ENCODE results near the gene STAM2.
"Not testable (repeated sequence)": the region's sequence is repeated elsewhere in the genome, so short reads cannot be mapped to it uniquely, and the experiment has no call there.

Gene STAM2

DNA sequence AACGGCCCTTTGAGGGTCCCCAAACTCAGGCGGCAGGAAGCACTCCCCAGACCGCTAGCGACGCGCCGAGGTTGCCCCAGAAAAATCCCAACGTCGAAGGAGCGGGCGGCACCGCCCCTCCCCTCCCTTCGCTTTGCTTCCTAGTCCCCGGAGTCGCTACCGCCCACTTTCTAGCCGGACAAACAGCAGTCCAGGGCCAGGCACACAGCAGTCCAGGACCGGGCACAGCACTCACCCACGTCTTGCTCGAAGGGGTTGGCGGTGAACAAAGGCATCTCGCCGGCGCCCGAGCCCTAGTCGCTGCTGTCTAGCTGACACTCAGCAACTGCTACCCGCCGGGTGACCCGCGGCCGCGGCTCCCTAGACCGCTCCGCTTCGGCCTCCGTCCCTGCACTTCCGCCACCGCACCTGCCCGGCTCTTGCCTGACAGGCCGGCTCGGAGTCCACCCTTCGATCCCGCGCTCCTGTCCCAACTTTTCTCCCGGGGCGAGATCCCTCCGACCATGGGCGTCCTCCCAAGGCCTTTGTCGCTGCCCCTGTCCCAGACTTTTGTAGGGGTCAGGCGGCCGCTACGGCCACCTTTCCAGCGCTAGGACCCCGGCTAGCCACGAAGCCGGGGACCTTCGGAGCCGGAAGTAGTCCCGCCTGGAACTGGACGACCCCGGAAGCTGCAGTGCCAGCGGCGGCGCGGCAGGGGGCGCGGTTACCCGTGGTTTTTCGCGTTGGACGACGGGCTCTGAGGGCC is at the start of gene STAM2:
Gene STAM2, minus strand, starts transcription at position 396 of the 745 bp plus-strand sequence. Its CDS starts 121 bp downstream, at position 275.
- peaks cover 18% of the 10 kb centered on the region for H3K4me1 ChIP-seq (ENCODE audit: insufficient read depth, low read length)
- H3K9me3 ChIP-seq (ENCODE audit: low read length), result no peaks in the 10 kb centered on the region
- no peaks in the 10 kb centered on the region for H3K27me3 ChIP-seq (ENCODE audit: insufficient read depth, low read length)
- H2AFZ ChIP-seq (ENCODE audit: low read depth, low read length), result peak within 1 kb of the TSS; percentile 83
- H3K36me3 ChIP-seq (ENCODE audit: insufficient read depth, low read length), result no peaks in the 10 kb centered on the region
- H3K4me3 ChIP-seq (ENCODE audit: low read length), result peak within 1 kb of the TSS; percentile 63

DNA sequence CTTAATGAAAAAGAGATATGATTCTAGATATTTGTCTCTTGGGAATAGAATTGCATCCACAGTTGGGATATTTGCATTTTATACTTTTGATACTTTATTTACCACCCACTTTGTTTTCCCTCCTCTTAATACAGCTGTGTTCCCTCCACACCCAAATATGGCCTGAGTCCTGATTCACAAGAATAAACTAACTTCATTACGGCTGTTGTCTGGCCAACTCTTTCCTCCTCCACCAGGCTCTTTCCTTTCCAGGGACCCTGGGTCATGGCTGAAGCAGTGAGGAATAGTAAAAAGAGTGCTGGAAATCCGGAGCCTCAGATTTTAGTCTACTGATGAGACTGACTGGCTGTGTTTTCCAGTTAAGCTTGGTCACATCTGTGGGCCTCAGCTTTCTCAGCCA is 48.4 kb upstream of the STAM2 start:
- Histone ChIP-seq H2AFZ (ENCODE audit: low read depth, low read length) (no peak overlapping the region), H3K4me3 (ENCODE audit: low read length) (no peak overlapping the region), H3K4me1 (ENCODE audit: insufficient read depth, low read length) (peaks cover 8% of the 10 kb centered on the region), H3K36me3 (ENCODE audit: insufficient read depth, low read length) (no peaks in the 10 kb centered on the region), H3K9me3 (ENCODE audit: low read length) (no peaks in the 10 kb centered on the region), H3K27me3 (ENCODE audit: insufficient read depth, low read length) (no peaks in the 10 kb centered on the region)

DNA sequence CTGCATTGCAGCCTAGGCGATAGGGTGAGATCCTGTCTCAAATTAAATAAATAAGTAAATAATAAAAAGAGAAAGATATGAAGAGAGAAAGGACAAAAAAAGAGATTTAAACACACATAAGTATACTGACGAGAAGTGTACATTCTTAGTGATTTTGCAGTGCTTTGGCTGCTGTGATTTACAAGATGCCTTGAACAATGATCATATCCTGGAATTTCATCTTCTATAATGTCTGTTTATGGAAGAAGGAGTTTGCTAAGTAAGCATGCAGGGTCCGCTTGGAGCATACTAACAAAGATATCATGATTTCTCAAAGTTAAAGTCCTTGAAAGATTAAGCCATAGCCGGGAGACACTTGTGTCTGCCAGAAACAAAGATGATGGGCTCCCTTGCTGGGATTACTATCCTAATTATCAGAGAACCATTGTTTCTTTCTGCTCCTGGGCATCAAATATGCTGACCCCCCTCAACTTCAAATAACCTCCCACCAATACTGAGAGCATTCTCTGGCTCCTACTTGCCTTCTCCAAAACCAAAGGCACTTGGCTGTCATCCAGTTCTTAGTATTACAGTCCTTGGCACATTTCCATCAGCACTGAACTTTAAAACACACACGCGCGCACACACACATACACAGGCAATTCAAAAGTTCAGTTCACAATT is 47.5 kb upstream of the STAM2 start:
- no peaks in the 10 kb centered on the region for H3K36me3 ChIP-seq (ENCODE audit: insufficient read depth, low read length)
- peaks cover 8% of the 10 kb centered on the region for H3K4me1 ChIP-seq (ENCODE audit: insufficient read depth, low read length)
- no peaks in the 10 kb centered on the region for H3K27me3 ChIP-seq (ENCODE audit: insufficient read depth, low read length)
- no peaks in the 10 kb centered on the region for H3K9me3 ChIP-seq (ENCODE audit: low read length)
- no peak overlapping the region for H3K4me3 ChIP-seq (ENCODE audit: low read length)
- no peak overlapping the region for H2AFZ ChIP-seq (ENCODE audit: low read depth, low read length)

DNA sequence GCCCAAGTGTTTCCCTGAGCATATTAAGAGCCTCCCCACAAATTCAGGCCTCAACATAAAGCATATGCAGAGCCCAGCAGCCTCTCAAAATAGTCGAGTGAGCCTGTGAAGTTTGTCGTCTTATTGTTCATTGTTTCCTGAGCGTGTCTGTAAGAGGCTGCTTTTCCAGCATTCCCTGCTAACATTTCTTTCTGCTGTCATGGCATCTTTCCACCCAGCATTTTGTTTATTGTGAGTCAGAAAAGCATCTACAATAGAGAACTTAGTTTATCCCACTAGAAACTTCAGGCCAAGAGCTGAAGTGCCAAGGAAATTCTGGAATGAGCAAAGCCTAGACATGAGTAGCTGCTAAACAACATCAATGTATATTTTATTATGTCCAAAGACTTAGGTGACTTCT is 46.3 kb upstream of the STAM2 start:
- Histone ChIP-seq H3K9me3 (ENCODE audit: low read length) (no peaks in the 10 kb centered on the region), H2AFZ (ENCODE audit: low read depth, low read length) (no peak overlapping the region), H3K4me1 (ENCODE audit: insufficient read depth, low read length) (peaks cover 8% of the 10 kb centered on the region), H3K27me3 (ENCODE audit: insufficient read depth, low read length) (no peaks in the 10 kb centered on the region), H3K4me3 (ENCODE audit: low read length) (no peak overlapping the region), H3K36me3 (ENCODE audit: insufficient read depth, low read length) (no peaks in the 10 kb centered on the region)

DNA sequence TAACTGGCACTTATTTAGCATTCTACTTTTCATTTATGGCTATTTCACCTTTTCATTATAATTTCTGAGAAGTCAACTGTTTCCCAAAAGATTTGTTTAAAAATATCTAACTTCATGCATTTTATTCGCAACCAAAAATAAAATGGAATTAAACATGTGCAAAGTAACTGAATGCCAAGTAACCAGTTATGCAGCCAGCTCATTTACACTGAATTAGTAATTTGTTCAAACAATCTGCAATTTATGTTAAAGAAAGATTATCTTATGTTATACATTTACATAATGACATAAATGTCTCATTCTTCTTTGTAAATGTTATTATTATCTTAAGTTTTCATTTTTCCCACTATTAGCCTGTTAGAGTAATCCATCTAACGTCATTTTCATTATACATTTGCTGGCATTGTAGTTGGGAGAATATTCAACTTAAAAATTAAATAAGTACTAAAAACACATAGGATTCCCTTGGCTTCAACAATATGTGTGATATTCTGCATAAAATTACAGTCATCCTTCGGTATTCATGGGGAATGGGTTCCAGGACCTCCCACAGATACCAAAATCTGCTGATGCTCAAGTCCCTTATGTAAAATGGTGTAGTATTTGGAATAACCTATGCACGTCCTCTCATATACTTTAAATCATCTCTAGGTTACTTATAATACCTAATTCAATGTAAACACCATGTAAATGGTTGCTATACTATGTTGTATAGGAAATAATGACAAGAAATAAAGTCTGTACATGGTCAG is 43.7 kb upstream of the STAM2 start:
- no peaks in the 10 kb centered on the region for H3K36me3 ChIP-seq (ENCODE audit: insufficient read depth, low read length)
- no peaks in the 10 kb centered on the region for H3K27me3 ChIP-seq (ENCODE audit: insufficient read depth, low read length)
- no peaks in the 10 kb centered on the region for H3K9me3 ChIP-seq (ENCODE audit: low read length)
- peaks cover 8% of the 10 kb centered on the region for H3K4me1 ChIP-seq (ENCODE audit: insufficient read depth, low read length)
- H3K4me3 ChIP-seq (ENCODE audit: low read length), result no peak overlapping the region
- no peak overlapping the region for H2AFZ ChIP-seq (ENCODE audit: low read depth, low read length)

DNA sequence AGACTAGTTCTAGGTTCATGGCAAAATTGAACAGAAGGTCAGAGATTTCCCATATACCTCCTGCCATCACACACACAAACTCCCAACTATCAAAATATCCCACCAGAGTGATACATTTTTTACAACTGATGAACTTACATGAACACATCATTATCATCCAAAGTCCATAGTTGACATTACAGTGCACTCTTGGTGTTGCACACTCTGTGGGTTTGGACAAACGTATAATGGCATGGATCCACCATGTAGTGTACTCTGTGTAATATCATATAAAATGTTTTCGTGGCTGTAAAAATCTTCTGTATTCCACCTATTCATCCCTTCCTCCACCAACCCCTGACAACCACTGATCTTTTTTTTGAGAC is 25.9 kb upstream of the STAM2 start:
- peaks cover 2% of the 10 kb centered on the region for H3K9me3 ChIP-seq (ENCODE audit: low read length)
- H3K27me3 ChIP-seq (ENCODE audit: insufficient read depth, low read length), result no peaks in the 10 kb centered on the region
- H2AFZ ChIP-seq (ENCODE audit: low read depth, low read length), result no peak overlapping the region
- no peaks in the 10 kb centered on the region for H3K36me3 ChIP-seq (ENCODE audit: insufficient read depth, low read length)
- H3K4me1 ChIP-seq (ENCODE audit: insufficient read depth, low read length), result no peaks in the 10 kb centered on the region
- H3K4me3 ChIP-seq (ENCODE audit: low read length), result no peak overlapping the region

DNA sequence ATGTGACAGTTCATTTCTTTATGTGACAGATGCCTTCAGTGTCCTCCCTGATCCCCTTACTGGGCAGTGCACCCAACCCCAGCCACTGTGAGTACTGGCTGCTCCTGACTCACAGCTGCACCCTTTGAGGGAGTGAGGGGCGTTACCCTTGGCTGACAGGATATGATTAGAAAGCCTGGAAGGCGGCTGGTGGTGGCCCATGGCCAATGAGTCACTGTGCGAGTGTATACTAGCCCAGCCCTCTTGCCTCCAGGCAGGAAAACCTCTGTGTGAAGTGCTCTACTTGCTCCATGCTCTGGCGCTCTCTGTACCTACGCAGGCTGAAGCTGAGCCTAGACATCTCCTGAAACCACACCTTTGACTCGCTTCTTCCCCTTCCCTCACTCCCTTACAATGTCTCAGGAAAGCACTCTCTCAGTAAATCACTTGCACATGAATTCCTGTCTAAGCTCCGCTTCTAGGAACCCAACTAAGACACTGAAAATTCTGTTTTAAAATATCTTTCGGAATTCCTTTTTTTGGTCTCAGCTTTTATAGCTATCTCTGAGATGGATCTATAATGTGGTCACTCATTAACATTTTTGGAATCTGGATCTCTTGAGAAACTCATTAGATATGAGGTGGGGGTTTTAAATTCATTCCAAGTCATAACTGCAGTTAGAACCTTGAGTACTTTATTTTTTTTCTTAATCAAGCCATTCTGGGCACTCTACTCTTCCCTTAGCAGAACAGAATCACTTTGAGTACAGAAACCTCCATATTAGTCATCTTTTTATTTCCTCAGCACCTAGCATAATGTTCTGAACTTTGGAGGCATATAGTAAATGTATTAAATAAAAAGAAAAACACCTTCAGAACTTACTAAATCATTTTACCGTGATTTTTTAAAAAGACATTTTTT is 25.3 kb upstream of the STAM2 start:
- H2AFZ ChIP-seq (ENCODE audit: low read depth, low read length), result no peak overlapping the region
- no peaks in the 10 kb centered on the region for H3K27me3 ChIP-seq (ENCODE audit: insufficient read depth, low read length)
- no peaks in the 10 kb centered on the region for H3K4me1 ChIP-seq (ENCODE audit: insufficient read depth, low read length)
- H3K4me3 ChIP-seq (ENCODE audit: low read length), result no peak overlapping the region
- H3K36me3 ChIP-seq (ENCODE audit: insufficient read depth, low read length), result no peaks in the 10 kb centered on the region
- peaks cover 2% of the 10 kb centered on the region for H3K9me3 ChIP-seq (ENCODE audit: low read length)

DNA sequence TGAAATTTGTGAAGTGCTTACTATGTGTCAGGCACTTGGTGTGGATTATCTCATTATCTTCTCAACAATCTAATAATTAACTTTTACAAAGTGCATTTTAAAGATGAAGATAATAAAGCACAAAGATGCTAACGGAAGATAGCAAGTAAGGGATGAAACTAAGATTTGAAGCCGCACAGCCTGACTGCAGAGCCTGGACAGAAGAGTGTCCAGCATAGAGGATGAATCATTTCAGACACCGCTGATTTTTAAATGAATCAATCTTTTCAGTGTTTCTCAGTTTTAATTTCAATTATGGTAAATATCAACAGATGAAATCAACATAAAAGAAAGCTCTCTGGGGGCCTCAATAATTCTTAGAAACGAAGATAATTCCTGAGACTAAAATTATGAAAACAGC is 24.5 kb upstream of the STAM2 start:
- Histone ChIP-seq H3K36me3 (ENCODE audit: insufficient read depth, low read length) (no peaks in the 10 kb centered on the region), H3K9me3 (ENCODE audit: low read length) (peaks cover 2% of the 10 kb centered on the region), H3K4me1 (ENCODE audit: insufficient read depth, low read length) (no peaks in the 10 kb centered on the region), H3K4me3 (ENCODE audit: low read length) (no peak overlapping the region), H2AFZ (ENCODE audit: low read depth, low read length) (no peak overlapping the region), H3K27me3 (ENCODE audit: insufficient read depth, low read length) (no peaks in the 10 kb centered on the region)

DNA sequence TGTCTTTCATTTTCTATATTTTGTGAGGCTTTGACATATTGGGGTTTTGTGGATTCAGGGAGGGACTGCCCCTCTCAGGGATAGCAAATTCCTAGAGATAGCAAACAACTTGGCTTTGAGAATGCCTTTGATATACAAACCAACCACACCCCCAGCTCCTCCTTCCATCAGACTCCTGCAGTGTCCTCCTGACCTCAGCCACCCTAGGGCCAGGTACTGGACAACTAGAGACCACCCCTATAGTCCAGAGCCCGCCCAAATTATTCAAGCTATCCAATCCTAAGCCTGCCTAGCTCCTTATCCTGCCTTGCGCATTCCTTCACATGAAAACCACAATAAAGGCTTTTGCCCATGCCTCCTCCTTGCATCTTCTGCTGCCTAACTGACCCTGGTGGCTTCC is 22.9 kb upstream of the STAM2 start:
- Histone ChIP-seq H3K36me3 (ENCODE audit: insufficient read depth, low read length) (no peaks in the 10 kb centered on the region), H3K27me3 (ENCODE audit: insufficient read depth, low read length) (no peaks in the 10 kb centered on the region), H3K4me3 (ENCODE audit: low read length) (no peak overlapping the region), H3K4me1 (ENCODE audit: insufficient read depth, low read length) (no peaks in the 10 kb centered on the region), H3K9me3 (ENCODE audit: low read length) (peaks cover 2% of the 10 kb centered on the region), H2AFZ (ENCODE audit: low read depth, low read length) (no peak overlapping the region)

DNA sequence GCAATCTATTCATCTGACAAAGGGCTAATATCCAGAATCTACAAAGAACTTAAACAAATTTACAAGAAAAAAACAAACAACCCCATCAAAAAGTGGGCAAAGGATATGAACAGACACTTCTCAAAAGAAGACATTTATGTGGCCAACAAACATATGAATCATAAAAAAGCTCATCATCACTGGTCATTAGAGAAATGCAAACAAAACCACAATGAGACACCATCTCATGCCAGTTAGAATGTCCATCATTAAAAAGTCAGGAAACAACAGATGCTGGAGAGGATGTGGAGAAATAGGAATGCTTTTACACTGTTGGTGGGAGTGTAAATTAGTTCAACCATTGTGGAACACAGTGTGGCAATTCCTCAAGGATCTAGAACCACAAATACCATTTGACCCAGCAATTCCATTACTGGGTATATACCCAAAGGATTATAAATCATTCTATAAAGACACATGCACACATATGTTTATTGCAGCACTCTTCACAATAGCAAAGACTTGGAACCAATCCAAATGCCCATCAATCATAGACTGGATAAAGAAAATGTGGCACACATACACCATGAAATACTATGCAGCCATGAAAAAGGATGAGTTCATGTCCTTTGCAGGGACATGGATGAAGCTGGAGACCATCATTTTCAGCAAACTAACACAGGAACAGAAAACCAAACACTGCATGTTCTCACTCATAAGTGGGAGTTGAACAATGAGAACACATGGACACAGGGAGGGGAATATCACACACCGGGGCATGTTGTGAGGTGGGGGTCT is 22.1 kb upstream of the STAM2 start:
- not testable (repeated sequence) for H3K4me1 ChIP-seq (ENCODE audit: insufficient read depth, low read length); H3K27me3 ChIP-seq (ENCODE audit: insufficient read depth, low read length); H3K4me3 ChIP-seq (ENCODE audit: low read length); H3K9me3 ChIP-seq (ENCODE audit: low read length); H2AFZ ChIP-seq (ENCODE audit: low read depth, low read length); H3K36me3 ChIP-seq (ENCODE audit: insufficient read depth, low read length)

DNA sequence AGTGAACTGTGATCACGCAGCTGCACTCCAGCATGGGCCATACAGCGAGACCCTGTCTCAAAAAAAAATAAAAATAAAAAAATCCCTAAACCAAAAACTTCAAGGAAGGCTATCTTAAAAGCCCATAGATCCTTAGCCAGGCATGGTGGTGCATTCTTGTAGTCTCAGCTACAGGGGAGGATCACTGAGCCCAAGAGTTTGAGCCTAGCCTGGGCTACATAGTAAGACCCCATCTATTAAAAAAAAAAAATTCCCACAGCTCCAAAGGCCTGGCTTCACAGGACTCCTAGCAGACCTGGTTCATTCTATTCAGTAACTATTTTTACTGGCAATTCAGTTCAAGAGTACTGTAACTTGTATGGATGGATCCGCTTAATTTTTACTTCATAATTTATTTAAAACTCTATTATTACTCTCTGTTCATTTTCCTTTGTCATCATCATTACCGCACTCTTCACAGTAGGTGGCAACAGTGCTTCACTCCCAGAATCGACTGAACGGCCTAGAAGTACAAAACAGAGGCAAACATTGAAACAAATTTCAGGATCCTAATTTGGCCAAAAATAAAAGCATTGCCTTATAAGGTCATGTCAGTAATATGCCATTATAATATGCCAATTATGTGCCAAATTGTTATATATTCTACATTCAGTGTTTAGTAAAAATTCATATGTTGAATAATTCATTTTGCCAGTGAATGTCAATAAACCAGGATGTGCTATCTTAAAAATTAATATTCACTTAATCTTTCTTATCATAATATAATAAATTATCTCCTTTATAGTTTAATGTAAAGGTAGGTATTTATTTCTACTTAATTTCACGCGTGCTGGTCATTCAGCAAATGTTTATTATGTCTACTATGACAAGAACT is 14.3 kb upstream of the STAM2 start:
- H3K4me3 ChIP-seq (ENCODE audit: low read length), result no peak overlapping the region
- no peaks in the 10 kb centered on the region for H3K9me3 ChIP-seq (ENCODE audit: low read length)
- no peaks in the 10 kb centered on the region for H3K36me3 ChIP-seq (ENCODE audit: insufficient read depth, low read length)
- H3K4me1 ChIP-seq (ENCODE audit: insufficient read depth, low read length), result no peaks in the 10 kb centered on the region
- no peaks in the 10 kb centered on the region for H3K27me3 ChIP-seq (ENCODE audit: insufficient read depth, low read length)
- H2AFZ ChIP-seq (ENCODE audit: low read depth, low read length), result no peak overlapping the region

All from neuron (in vitro differentiated cells).